GM18873 (cell line): ENCODE measurements around the gene HTN3.
A peak's percentile ranks its signal among the peaks of the same experiment; 100 is the strongest.
"Not testable (repeated sequence)": the region's sequence is repeated elsewhere in the genome, so short reads cannot be mapped to it uniquely, and the experiment has no call there.

Experiments
- ATAC-seq: cut with Tn5 transposase; IDR thresholded peaks from one replicate; pipeline ENCODE4 v1.9.1; 2021; ENCODE audit warnings: mild to moderate bottlenecking, moderate library complexity, moderate number of reproducible peaks; ENCODE audit not compliant: unreplicated experiment, low FRiP score

Gene HTN3

DNA sequence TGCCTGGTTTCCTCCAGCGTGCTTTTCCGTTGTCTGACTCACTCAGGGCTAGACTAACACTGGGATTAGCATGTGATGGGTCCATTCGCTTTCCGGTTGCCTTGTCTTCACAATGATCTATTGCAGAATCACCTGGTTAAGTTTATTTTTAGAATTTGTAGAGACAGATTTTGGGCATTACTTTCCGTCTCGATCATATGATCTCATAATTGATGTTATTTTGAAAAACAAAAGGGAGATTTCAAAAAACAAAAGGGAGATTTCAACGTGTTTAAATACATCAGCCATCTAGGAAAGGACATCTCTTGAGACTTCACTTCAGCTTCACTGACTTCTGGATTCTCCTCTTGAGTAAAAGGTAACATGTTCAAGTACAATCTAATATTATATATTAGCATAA lies at the start of gene HTN3:
TSS of gene HTN3 (plus strand) at position 301 of the 400 bp plus-strand sequence. CDS start 2,282 bp downstream, outside the sequence.
- ATAC-seq, result not testable (repeated sequence)

DNA sequence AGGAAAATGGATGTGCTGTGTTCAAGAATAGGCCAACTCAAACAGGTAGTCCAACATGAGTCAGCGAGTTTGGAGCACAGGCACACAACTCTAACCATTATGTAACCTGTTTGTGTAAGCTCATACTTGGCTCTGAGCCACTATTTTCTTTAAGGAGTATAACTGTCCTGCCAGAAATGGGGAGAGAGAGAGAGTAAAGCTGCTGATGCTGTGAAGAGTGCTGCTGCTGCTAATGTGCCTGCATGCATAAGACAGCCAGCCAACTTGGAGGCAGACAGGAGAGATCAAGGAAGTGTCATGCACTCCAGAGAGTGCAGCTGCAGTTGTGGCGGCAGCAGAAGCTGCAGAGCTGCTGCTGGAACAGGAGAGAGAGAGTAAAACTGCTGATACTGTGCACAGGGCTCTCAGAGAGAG lies 44.2 kb upstream of the HTN3 start:
- ATAC-seq, result no peak

DNA sequence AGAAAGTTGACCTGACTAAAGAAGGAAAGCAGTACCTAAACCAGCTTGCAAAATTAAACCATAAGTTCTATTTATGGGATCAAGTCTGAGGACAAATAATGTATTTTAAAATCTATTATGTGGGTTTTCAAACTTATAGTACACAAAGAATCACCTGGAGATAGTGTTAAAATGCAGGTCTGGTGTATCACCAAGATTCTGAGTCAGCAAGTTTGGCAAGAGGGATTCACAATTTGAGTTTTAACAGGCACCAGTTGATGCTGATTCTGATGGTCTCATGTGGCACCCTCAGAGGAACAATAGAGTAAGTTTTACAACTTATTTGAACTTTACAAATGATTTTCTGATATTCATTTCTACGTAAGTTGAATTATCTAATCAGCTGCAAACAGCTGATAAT lies 41.6 kb upstream of the HTN3 start:
- ATAC-seq, result no peak

DNA sequence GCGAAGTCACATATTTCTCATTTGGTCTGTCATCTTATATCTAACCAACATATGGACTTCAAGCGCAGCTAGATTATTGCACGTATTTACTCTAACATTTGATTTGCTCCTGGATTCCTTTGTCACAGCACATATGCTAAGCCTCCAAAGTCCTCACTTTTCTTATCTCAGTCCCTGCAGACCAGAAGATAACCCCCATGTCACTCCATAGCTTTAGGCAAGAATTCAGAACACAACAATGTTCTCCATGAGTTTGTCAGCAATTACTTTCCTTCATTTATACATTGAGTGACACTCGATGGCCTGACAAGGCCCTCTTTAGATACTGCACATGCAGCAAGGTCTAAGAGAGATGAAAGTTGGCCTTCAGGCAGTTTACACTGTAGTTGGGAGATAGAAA lies 37.2 kb upstream of the HTN3 start:
- no peak for ATAC-seq

DNA sequence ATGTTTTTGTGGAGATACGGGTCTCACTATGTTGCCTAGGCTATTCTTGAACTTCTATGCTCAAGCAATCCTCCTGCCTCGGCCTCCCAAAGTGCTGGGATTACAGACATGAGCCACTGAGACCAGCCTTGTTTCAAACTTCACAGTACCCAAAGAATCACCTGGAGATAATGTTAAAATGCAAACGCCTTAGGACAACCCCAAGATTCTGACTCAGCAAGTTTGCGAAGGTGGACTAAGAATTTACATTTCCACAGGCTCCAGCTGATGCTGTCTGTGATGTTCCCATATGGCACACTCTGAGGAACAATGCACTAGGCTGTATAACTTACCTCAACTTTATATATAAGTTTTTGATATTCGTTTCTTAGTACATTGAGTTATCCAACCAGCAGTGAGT lies 33.5 kb upstream of the HTN3 start:
- ATAC-seq, result no peak

DNA sequence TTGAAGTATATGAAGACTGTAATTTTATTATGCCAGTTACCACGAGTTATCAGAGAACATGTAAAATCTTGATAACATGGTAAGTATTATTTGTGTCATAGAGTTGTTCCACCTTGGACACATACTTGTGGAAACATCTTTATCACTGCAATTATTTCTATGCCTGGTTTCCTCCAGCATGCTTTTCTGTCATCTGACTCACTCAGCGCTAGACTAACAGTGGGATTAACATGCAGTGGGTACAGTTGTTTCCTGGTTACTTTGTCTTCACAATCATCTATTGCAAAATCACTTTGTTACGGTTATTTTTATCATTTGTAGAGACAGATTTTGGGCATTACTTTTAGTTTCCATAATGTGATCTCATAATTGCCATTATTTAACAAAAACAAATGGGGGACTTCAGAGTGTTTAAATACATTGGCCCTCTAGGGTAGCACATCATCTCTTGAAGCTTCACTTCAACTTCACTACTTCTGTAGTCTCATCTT lies 32.7 kb upstream of the HTN3 start, which contains the start of gene STATH:
TSS of gene STATH (plus strand) at position 441 of the 491 bp plus-strand sequence. CDS start 2,472 bp downstream, outside the sequence.
- no peak for ATAC-seq

DNA sequence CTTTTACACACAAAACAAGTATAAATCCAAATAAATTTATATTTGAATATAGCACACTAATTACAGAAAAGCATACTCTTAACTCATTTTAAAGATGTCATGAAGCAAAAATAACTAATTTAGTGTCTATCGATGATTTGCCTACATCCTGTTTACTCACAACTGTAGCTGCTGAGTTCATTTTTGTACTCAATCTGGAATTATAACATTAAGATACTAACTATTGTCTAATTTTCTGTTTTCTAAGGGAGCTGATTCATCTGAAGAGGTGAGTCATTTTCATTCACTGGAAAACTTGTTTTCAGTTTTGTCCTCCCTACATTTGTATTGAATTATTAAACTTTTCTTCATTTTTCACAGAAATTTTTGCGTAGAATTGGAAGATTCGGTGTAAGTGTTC lies 28.8 kb upstream of the HTN3 start:
- peak; percentile 68 for ATAC-seq

DNA sequence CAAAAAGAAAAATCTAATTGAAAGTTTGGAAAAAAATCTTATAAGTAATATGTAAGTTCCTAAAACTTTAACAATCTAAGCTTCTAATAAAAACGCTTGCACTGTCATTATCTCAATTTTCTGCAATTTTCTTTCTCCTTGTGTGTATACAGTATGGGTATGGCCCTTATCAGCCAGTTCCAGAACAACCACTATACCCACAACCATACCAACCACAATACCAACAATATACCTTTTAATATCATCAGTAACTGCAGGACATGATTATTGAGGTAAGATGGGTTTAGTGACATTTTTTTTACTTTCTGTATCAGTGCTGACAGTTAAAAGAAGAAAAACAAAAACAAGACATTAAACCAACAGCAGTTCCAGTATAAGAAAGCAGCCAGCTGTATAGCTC lies 27.5 kb upstream of the HTN3 start:
- ATAC-seq, result no peak

DNA sequence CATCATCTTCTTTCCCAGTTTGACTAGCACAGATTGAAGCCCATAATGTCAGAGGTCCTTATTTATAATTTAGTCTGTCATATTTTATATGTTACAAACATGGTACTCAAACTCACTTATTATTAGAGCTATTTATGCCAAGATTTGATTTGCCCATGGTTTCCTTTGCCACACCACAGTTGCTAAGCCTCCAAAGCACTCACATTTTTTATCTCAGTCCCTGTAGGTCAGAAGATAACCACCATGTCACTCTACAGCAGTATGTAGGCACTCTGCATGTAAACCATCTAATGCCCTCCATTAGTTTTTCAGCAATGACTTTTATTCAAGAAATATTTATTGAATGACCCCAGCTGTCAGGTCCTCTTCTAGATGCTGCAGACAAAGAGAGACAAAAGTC lies 25.8 kb upstream of the HTN3 start:
- no peak for ATAC-seq

DNA sequence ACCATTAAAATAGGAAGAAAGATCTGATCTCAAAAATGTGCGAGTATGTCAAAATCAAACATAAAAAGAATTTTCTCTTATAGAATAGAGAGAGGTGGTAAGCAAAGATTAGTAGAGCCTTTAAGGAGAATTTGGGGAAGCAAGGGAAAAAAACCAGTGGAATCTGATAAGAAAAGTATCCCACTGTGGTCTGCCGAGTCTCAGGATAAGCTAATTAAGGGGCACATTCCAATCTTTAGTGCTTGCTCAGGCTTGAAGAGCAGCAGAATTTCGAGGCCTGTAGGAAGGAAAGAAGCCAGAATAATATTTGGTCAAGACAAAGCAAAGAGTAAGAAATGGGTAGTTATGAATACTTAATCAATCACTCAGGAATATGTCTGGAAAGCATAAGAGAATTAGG lies 19.5 kb upstream of the HTN3 start:
- no peak for ATAC-seq

DNA sequence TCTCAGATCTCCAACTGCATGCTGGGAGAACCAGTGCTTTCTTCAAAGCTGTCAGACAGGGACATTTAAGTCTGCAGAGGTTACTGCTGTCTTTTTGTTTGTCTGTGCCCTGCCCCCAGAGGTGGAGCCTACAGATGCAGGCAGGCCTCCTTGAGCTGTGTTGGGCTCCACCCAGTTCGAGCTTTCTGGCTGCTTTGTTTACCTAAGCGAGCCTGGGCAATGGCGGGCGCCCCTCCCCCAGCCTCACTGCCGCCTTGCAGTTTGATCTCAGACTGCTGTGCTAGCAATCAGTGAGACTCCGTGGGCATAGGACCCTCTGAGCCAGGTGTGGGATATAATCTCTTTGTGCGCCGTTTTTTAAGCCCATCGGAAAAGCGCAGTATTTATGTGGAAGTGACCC lies 9.3 kb upstream of the HTN3 start:
- ATAC-seq, result not testable (repeated sequence)

DNA sequence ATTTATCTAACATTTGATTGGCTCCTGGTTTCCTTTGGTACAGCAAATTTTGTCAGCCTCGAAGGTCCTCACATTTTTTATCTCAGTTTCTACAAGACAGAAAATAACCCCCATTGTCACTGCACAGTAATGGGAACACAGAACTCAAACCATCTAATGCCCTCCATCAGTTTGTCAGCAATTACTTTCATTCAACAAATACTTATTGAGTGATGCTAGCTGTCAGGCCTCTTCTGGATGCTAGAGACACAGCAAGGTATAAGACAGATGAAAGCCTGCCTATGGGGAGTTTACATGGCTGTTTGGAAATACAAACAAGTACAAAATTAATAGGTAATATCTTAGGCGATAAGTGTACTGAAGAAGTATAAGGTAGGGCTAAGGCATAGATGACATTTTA lies 5.0 kb upstream of the HTN3 start:
- ATAC-seq, result no peak

DNA sequence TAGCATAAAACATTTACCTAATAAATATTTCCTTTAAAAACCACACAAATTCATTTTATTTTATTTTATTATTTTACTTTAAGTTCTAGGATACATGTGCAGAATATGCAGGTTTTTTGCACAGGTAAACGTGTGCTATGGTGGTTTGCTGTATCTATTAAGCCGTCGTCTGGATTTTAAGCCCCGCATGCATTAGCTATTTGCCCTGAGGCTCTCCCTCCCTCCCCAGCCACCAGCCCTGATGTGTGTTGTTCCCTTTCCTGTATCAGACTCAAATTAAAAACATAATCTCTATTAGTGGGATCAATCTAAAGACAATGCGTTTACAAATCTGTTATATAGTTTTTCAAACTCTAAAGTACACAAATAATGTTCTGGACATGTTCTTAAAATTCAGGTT lies 1.2 kb upstream of the HTN3 start:
- no peak for ATAC-seq

DNA sequence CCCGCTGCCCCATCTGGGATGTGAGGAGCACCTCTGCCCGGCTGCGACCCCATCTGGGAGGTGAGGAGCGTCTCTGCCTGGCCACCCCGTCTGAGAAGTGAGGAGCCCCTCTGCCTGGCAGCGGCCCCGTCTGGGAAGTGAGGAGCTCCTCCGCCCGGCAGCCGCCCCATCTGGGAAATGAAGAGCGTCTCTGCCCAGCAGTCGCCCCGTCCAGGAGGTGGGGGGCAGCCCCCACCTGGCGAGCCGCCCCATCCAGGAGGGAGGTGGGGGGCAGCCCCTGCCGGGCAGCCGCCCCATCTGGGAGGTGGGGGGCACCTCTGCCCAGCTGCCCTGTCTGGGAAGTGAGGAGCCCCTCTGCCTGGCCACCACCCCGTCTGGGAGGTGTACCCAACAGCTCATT lies 9.3 kb downstream of the HTN3 start:
- not testable (repeated sequence) for ATAC-seq

DNA sequence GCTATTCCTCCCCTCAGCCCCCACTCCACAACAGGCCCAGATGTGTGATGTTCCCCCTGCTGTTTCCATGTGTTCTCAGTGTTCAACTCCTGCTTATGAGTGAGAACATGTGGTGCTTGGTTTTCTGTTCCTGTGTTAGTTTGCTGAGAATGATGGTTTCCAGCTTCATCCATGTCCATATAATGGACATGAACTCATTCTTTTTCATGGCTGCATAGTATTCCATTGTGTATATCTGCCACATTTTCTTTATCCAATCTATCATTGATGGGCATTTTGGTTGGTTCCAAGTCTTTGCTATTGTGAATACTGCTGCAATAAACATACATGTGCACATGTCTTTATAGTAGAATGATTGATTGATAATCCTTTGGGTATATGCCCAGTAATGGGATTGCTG lies 11.7 kb downstream of the HTN3 start:
- not testable (repeated sequence) for ATAC-seq

DNA sequence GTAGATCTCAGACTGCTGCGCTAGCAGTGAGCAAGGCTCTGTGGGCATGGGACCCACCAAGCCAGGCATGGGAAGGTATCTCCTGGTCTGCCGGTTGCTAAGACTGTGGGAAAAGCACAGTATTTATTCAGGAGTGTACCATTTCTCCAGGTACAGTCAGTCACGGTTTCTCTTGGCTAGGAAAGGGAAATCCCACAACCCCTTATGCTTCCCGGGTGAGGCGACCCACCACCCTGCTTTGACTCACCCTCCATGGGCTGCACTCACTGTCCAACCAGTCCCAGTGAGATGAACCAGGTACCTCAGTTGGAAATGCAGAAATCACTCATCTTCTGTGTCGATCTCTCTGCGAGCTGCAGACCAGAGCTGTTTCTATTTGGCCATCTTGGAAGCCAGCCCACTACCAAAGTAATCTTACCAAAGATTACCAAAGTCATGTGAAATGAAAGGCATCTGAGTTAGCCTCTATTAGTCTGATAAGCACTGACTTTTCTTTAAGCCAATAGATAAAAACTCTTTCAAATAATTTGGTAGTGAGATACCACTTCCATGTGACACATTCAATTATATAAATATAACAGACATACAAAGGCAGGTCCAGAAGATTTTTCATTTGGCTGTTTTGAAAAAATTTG lies 13.5 kb downstream of the HTN3 start:
- ATAC-seq, result no peak

DNA sequence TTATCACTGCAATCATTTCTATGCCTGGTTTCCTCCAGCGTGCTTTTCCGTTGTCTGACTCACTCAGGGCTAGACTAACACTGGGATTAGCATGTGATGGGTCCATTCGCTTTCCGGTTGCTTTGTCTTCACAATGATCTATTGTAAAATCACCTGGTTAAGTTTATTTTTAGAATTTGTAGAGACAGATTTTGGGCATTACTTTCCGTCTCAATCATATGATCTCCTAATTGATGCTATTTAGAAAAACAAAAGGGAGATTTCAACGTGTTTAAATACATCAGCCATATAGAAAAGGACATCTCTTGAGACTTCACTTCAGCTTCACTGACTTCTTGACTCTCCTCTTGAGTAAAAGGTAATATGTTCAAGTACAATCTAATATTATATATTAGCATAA lies 21.9 kb downstream of the HTN3 start, which contains the start of gene HTN1:
TSS of gene HTN1 (plus strand) at position 301 of the 400 bp plus-strand sequence. CDS start 2,639 bp downstream, outside the sequence.
- ATAC-seq, result not testable (repeated sequence)

DNA sequence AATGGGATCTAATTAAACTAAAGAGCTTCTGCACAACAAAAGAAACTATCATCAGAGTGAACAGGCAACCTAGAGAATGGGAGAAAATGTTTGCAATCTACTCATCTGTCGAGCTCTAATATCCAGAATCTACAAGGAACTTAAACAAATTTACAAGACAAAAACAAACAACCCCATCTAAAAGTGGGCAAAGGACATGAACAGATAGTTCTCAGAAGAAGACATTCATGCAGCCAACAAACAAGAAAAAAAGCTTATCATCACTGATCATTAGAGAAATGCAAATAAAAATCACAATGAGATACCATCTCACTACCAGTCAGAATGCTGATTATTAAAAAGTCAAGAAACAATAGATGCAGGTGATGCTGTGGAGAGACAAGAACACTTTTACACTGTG lies 28.3 kb downstream of the HTN3 start:
- ATAC-seq, result not testable (repeated sequence)

DNA sequence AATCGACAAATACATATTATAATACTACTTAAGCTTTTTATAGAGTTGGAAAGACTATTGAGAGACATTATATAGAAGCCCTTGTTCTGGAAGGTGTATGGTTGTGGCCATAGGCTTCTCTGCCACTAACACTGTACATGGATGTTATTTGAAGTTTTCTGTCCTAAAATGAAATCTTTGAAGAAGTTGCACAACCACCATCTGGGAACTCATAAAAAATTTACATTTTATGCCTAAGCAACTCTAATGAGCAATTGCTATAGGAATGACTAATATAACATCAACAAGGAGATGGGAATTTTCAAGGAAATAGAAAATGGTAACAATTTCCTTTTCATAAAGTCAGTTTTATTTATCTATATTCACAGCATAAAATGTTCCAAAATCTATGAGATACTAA lies 29.4 kb downstream of the HTN3 start:
- ATAC-seq, result no peak

DNA sequence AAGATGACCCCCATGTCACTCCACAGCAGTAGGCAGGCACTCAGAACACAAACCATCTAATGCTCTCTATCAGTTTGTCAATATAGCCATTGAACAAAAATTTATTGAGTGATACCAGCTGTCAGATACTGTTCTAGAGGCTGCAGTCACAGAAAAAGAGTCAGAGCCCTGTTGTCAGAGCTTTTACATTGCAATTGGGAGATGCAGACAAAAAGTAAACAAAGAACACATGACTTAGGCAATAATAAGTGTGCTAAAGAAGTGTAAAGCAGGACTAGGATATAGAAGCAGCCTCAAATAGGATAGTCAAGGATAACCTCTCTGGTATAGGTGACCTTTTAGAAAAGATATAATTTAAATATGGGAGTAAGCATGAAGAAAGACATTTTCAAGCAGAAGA lies 30.9 kb downstream of the HTN3 start:
- no peak for ATAC-seq

DNA sequence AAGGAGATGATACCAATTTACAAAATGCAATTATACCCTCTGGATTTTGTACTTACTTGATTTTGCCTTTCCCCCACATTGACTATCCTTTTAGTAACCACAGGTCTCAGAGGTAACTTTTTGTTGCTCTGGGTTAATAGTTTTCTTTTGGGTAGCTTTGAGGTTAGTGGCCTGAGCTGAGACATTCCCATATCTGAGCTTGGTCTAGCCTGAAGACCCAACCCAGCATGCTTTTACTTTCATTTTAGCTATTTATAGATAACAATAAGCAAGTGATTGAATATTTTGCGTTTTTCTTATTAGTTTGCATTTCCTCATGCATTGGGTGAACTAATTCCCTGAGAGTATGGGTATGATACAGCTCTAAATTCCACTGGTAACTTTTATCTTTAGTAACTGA lies 33.7 kb downstream of the HTN3 start:
- ATAC-seq, result peak; percentile 95

DNA sequence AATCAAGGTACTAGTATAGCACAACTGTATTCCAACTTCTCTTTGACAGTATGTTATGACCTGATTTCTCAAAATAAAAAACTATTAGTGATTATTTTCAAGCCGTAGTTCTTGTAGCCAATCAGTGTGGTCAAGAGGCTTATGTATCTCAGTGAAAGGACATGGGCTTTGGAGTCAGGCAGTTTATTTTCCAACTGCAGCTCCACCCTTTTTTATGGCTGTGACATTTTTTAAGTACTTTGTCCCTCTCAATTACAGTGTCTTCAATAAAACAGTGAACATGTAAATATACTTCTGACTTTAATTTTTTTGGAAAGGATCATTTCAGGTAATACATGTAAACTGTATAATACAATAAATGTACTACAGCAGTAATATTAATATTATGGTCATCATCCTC lies 51.9 kb downstream of the HTN3 start:
- ATAC-seq, result no peak
